PC-3 (cell line): Measurements from ENCODE around the gene SPTSSB.

Source experiments
- CTCF ChIP-seq: fragments of 300-600 bp; sonication (generic); conservative IDR thresholded peaks from 2 replicates; pipeline ENCODE4 v1.5.1; 2017; ENCODE audit warnings: antibody characterized with exemption, low read depth, mild to moderate bottlenecking, low read length
- EZH2 ChIP-seq: fragments of 300-600 bp; sonication (generic); IDR thresholded peaks from one replicate; pipeline ENCODE4 v1.6.1; 2017; ENCODE audit warnings: antibody characterized with exemption, mild to moderate bottlenecking, low read length; ENCODE audit not compliant: unreplicated experiment

GRCh38 chr3:161414907-161415306, 43.6 kb upstream of the SPTSSB start:
- TF ChIP-seq CTCF: no peak
- TF ChIP-seq EZH2: no peak
